Thyroid gland (tissue), 4 donors: ENCODE data around the gene CTIF. TPM values are rescaled to one million over a fixed set of nuclear protein-coding genes. Genes with fewer than 3 reads are reported as not detected.

Source experiments
- DNase-seq, 2 donors: peaks; one replicate each; pipeline ENCODE4 v3.0.0-alpha.2; 2019
- H3K27ac ChIP-seq, 3 donors: fragments of 200-600 bp; sonication (generic); 1 replicate in 2 of 3; 2 replicates in 1 of 3; pipeline ENCODE4 v1.5.1; 2016 to 2019; ENCODE audit warnings: mild to moderate bottlenecking in 1 of 3, moderate library complexity in 1 of 3
- H3K27me3 ChIP-seq: fragments of 200-600 bp; sonication (generic); one replicate; pipeline ENCODE4 v1.5.1; 2019
- H3K36me3 ChIP-seq, 2 donors: fragments of 200-600 bp; sonication (generic); one replicate each; pipeline ENCODE4 v1.5.1; 2016 to 2019
- H3K4me1 ChIP-seq, 2 donors: fragments of 200-600 bp; sonication (generic); one replicate each; pipeline ENCODE4 v1.5.1; 2017 to 2019
- H3K4me3 ChIP-seq, 3 donors: fragments of 200-600 bp; sonication (generic); replicated peaks in 1 of 3; 1 replicate in 2 of 3; 2 replicates in 1 of 3; pipeline ENCODE4 v1.5.1; 2016; ENCODE audit warnings: mild to moderate bottlenecking in 1 of 3
- H3K9me3 ChIP-seq: fragments of 200-600 bp; sonication (generic); one replicate; pipeline ENCODE4 v1.5.1; 2017
- POLR2A ChIP-seq, 2 donors: fragments of 450-650 bp; IDR thresholded peaks; one replicate each; pipeline ENCODE4 v1.6.1; 2017; ENCODE audit warnings: antibody characterized with exemption in 2 of 2, mild to moderate bottlenecking in 2 of 2, moderate library complexity in 1 of 2
- WGBS, 2 donors: methylation state at CpG; one replicate each; pipeline ENCODE4 v1.1.5; 2017; 5-methylcytosine and 5-hydroxymethylcytosine counted together
- intact Hi-C: fragments of 100-400 bp; cut with DNase I; formaldehyde crosslinking; loops from one replicate; pipeline ENCODE4 v1.15.1; 2023
- total RNA-seq, 4 donors: library from RNA; depleted of rRNA; stranded (reverse); fragments of >200 nt; gene quantifications; one replicate each; pipeline ENCODE4 v1.2.3, GENCODE V29; 2016
- TF ChIP-seq, protein P1 (sequence below), 6 experiments: fragments of 200-600 bp in 3 of 6; fragments of 450-650 bp in 3 of 6; sonication (generic) in 3 of 6; IDR thresholded peaks; one replicate each; pipeline ENCODE4 v1.5.1; 2016 to 2019; ENCODE audit warnings: antibody characterized with exemption in 6 of 6, mild to moderate bottlenecking in 2 of 6, inconsistent platforms in 1 of 6, moderate library complexity in 1 of 6

Gene CTIF
- total RNA-seq, 4 donors from 2014 or later, result 18.7 to 29.8 (median 23.6) TPM

DNA sequence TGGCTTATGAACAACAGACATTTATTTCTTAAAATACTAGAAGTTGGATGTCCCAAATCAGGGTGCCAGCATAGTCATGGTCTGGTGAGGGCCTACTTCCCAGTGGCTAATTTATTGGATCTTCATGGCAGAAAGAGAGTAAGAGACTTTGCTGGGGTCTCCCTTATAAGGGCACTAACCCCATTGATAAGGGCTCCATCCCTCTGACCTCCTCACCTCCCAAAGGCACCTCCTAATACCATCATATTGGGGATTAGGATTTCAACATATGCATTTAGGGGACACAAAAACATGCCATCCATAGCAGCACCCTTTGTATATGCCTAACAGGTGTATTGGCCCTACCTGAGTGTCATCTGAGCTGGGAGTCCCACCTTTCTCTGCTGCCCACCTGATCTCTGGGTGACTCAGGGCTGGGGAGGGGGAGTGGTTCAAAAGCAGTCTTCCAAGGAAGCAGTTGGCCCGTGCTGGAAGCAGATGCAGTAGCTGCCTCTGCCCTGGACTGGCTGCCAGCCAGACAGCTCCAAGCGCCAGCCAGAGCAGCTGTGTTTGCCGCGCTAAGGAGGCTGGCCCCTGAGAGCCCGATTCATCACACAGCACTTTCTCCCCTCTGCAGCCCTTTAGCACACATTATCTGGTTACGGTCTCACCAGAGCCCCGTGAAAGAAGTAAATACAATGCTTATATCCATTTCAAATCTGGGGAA, 327.4 kb downstream of the CTIF start:
- Histone ChIP-seq H3K27ac (no peak overlapping the region), H3K9me3 (no peaks in the 10 kb centered on the region), H3K27me3 (no peaks in the 10 kb centered on the region), H3K4me1 (peaks cover 4 to 26% of the 10 kb centered on the region in 2 donors), H3K36me3 (no peaks in the 10 kb centered on the region), H3K4me3 (no peak overlapping the region)
- 12 to 29% methylated on average over 7 of the region's 7 CpGs for WGBS, 2 donors
- intact Hi-C loops, result no loop called here
- peak; percentile 82 to 86 for DNase-seq
- TF ChIP-seq, protein P1, sequence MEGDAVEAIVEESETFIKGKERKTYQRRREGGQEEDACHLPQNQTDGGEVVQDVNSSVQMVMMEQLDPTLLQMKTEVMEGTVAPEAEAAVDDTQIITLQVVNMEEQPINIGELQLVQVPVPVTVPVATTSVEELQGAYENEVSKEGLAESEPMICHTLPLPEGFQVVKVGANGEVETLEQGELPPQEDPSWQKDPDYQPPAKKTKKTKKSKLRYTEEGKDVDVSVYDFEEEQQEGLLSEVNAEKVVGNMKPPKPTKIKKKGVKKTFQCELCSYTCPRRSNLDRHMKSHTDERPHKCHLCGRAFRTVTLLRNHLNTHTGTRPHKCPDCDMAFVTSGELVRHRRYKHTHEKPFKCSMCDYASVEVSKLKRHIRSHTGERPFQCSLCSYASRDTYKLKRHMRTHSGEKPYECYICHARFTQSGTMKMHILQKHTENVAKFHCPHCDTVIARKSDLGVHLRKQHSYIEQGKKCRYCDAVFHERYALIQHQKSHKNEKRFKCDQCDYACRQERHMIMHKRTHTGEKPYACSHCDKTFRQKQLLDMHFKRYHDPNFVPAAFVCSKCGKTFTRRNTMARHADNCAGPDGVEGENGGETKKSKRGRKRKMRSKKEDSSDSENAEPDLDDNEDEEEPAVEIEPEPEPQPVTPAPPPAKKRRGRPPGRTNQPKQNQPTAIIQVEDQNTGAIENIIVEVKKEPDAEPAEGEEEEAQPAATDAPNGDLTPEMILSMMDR (IDR thresholded peaks at IDR 0.05), result no peak

DNA sequence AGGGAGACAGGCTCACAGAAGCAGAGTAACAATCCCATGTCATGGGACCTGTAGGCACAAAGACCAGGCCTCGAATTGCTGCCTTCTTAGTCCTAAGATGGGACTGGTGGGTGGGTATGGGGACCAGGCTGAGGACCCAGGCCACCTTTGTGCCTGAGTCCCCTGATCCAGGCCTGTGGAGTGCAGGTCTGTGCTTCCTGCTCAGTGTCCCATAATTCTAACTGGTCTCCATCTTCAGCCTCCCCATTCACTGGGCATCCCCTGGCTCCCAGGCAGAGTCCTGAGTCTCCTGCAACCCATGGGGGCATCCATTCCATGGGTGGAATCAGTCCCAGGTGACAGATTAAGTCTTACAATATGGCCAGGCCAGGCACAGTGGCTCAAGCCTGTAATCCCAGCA, 328.0 kb downstream of the CTIF start:
- Histone ChIP-seq H3K27ac (no peak overlapping the region), H3K36me3 (no peaks in the 10 kb centered on the region), H3K9me3 (no peaks in the 10 kb centered on the region), H3K4me1 (peaks cover 4 to 26% of the 10 kb centered on the region in 2 donors), H3K27me3 (no peaks in the 10 kb centered on the region), H3K4me3 (no peak overlapping the region)
- no peak for TF ChIP-seq POLR2A (IDR thresholded peaks at IDR 0.05)
- TF ChIP-seq, protein P1 (IDR thresholded peaks at IDR 0.05), result no peak
- no peak for DNase-seq
- intact Hi-C loops, result no loop called here
- 100% methylated on average over 1 of the region's 1 CpG for WGBS, 2 donors

DNA sequence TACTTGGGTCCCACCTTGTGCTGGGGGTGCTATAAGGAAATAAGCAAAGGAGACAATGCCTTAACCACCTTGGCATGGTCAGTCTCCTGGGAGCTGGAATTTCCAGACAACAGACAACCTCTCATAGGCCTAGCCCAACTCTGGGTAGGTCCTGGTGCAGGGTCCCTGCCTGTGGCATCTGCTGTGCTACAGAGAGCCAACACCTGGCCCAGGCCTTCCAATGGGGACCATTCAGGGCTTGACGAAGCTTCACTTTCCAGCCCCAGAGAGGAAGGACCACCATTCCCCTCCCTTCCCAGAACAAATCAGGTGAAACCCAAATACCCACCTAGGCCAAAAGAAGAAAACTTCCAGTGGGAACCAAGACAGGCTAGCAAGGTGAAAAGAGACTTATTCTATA, 329.1 kb downstream of the CTIF start:
- WGBS, 2 donors, result 83 to 100% methylated on average over 1 of the region's 1 CpG
- Histone ChIP-seq H3K36me3 (no peaks in the 10 kb centered on the region), H3K27ac (no peak overlapping the region), H3K9me3 (no peaks in the 10 kb centered on the region), H3K4me1 (peaks cover 3 to 21% of the 10 kb centered on the region in 2 donors), H3K27me3 (no peaks in the 10 kb centered on the region), H3K4me3 (no peak overlapping the region)
- TF ChIP-seq, protein P1 (IDR thresholded peaks at IDR 0.05), result no peak
- TF ChIP-seq POLR2A (IDR thresholded peaks at IDR 0.05), result no peak
- no peak for DNase-seq
- intact Hi-C loops, result no loop called here

DNA sequence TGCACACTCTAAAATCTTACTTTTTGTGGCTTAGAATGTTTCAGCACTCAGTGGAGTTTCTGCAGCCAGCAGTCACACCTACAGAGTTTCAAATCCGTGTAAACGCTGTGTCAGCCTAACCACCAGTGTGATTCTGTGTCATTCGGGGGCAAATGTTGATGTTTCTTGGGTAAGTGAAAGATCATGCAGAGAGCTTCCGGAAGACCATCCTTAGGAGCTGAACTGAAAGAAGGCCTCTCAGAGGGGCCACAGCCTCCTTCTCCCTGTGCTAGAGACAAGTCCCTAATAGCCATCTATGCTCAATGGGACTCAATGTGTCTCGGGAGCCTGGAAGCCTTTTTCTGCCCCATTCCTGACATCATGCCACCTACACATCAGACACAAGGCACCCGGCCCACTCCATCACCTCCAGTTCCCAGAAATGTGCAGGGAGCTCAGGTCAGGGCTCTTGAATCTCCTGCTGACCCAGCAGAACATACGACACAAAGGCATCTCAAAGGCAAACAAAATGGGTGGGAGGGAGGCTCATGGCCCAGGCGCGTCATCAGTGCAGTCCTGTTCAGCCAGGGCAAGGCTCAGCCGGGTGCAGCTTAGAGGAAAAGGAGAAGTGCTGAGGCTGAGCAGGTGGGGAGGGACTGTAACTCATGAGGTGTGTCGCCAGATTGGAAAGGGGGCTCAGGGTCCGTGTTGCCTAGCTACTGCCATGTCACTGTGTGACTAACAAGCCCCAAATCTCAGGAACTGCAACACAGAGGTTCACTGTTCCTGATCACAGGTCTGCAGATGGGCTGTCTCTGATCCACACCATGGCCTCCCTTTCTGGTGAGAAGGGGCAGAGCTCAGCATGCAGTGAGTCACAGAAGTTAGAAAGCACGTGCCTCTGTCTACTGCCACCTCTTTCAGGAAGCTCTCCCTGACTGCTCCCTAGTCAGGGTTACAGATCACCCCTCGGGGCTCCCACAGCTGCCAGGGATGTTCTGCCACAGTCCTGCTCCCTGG, 329.9 kb downstream of the CTIF start:
- no peaks in the 10 kb centered on the region for H3K27me3 ChIP-seq
- DNase-seq, result no peak
- H3K4me1 ChIP-seq, result peaks cover 0 to 15% of the 10 kb centered on the region in 2 donors
- intact Hi-C loops, result no loop called here
- 79 to 80% methylated on average over 12 to 13 of the region's 14 CpGs for WGBS, 2 donors
- H3K27ac ChIP-seq, result no peak overlapping the region
- TF ChIP-seq, protein P1 (IDR thresholded peaks at IDR 0.05), result no peak
- no peak for TF ChIP-seq POLR2A (IDR thresholded peaks at IDR 0.05)
- no peaks in the 10 kb centered on the region for H3K9me3 ChIP-seq
- H3K36me3 ChIP-seq, result no peaks in the 10 kb centered on the region
- no peak overlapping the region for H3K4me3 ChIP-seq
